ENCODE results near the gene ZEB2. TPM values are rescaled to one million over a fixed set of nuclear protein-coding genes. Genes with fewer than 3 reads are reported as not detected.
A peak's percentile ranks its signal among the peaks of the same experiment; 100 is the strongest.

ZEB2 gene
- total and polyA plus RNA-seq, 2 of the 8 experiments (the other 6 are each of a cell fraction or from before 2014, with no cell fraction given) = 0.38 TPM; not detected in 1

- Histone ChIP-seq H4K91ac (replicated peaks; ENCODE audit: insufficient read length, low read length) (no peak overlapping the region), H4K8ac (ENCODE audit: extremely low read depth, insufficient read depth, low read length) (no peak overlapping the region), H3K56ac (replicated peaks; ENCODE audit: insufficient read length, low read depth, low read length) (no peak overlapping the region), H3K9ac (replicated peaks in 1 of 4; ENCODE audit: extremely low read depth in 1 of 4, low read depth in 3 of 4, low read length in 3 of 4) (no peak overlapping the region), H3K4me2 (ENCODE audit: insufficient read depth in 1 of 2, low read depth in 2 of 2, low read length in 2 of 2) (peak overlapping the region; percentile 75 to 90), H2BK15ac (ENCODE audit: low read length) (no peak overlapping the region), H3K23ac (ENCODE audit: insufficient read length) (no peak overlapping the region), H3K79me2 (ENCODE audit: control insufficient read depth in 1 of 2, insufficient read depth in 2 of 2, low read length in 2 of 2) (no peaks in the 10 kb centered on the region), H4K5ac (ENCODE audit: insufficient read length, low read depth, low read length) (no peak overlapping the region), H3K79me1 (ENCODE audit: low read depth, low read length) (no peaks in the 10 kb centered on the region), H2BK5ac (ENCODE audit: low read depth, low read length) (no peak overlapping the region), H3K18ac (ENCODE audit: extremely low read depth, low read length) (no peak overlapping the region), H3K27ac (ENCODE audit: low read depth, low read length) (no peak overlapping the region), H3K23me2 (ENCODE audit: low read depth, low read length) (peaks cover 12% of the 10 kb centered on the region), H3K14ac (ENCODE audit: insufficient read length) (no peak overlapping the region), H3K27me3 (replicated peaks in 1 of 4; ENCODE audit: control insufficient read depth in 3 of 4, extremely low read depth in 1 of 4, insufficient read depth in 3 of 4, low read length in 3 of 4) (peaks cover 62 to 95% (median 93%) of the 10 kb centered on the region in 4 experiments), H4K20me1 (replicated peaks in 1 of 2; ENCODE audit: control insufficient read depth in 1 of 2, insufficient read depth in 2 of 2, low read length in 2 of 2) (peaks cover 2% of the 10 kb centered on the region in 2 experiments), H2AK5ac (ENCODE audit: low read depth, low read length) (no peak overlapping the region), H3K9me3 (ENCODE audit: insufficient read depth in 2 of 2, low read depth in 1 of 2, low read length in 1 of 2) (no peaks in the 10 kb centered on the region), H2BK12ac (ENCODE audit: low read depth, low read length) (no peak overlapping the region), H3K36me3 (ENCODE audit: control insufficient read depth in 2 of 4, insufficient read depth in 4 of 4, low read length in 3 of 4) (no peaks in the 10 kb centered on the region), H2BK20ac (ENCODE audit: low read length) (no peak overlapping the region), H3K4ac (replicated peaks; ENCODE audit: insufficient read length, low read depth, low read length) (no peak overlapping the region), H2BK120ac (replicated peaks; ENCODE audit: low read depth, low read length) (no peak overlapping the region), H3K4me3 (ENCODE audit: extremely low read depth in 1 of 4, insufficient read depth in 2 of 4, low read depth in 3 of 4, low read length in 4 of 4) (peak overlapping the region; percentile 17 to 77 (median 50); a peak in 6 of 8 replicates), H3K4me1 (replicated peaks in 1 of 4; ENCODE audit: control insufficient read depth in 3 of 4, insufficient read depth in 4 of 4, low read length in 3 of 4) (peaks cover 10 to 33% (median 18%) of the 10 kb centered on the region in 4 experiments; a peak in 6 of 7 replicates), H2AFZ (ENCODE audit: low read length) (no peak overlapping the region)
- POLR2A ChIA-PET (ENCODE audit: partially characterized antibody) = no interaction called here
- CTCF ChIA-PET (ENCODE audit: partially characterized antibody) = no interaction called here
- 0% methylated on average over 27 of the region's 57 CpGs; no CpG with 5 or more reads in 1 of the 2 experiments for WGBS, 2 experiments (ENCODE audit: extremely low coverage in 1 of 2, insufficient coverage in 1 of 2, insufficient read length in 1 of 2, insufficient replicate concordance in 2 of 2, low coverage in 1 of 2, low lambda C conversion rate in 2 of 2, missing lambda C conversion rate in 1 of 2)
- FAIRE-seq (no peak), DNase-seq (ENCODE audit: low read depth in 1 of 2, low spot score in 2 of 2) (peak in 1 of 2 experiments; percentile 70)
- TF ChIP-seq TCF12 (IDR thresholded peaks at IDR 0.05; ENCODE audit: low read depth, low read length) (no peak), GABPA (IDR thresholded peaks at IDR 0.05; ENCODE audit: borderline replicate concordance, insufficient read depth, low read length) (no peak), ATF2 (IDR thresholded peaks at IDR 0.05; ENCODE audit: low read length) (no peak), HDAC2 (IDR thresholded peaks at IDR 0.05; ENCODE audit: borderline replicate concordance in 1 of 2, low read depth in 2 of 2, low read length in 2 of 2) (peak; percentile 31 to 99; a peak in 3 of 4 replicates), TEAD4 (IDR thresholded peaks at IDR 0.05; ENCODE audit: low read depth, low read length) (no peak), USF2 (IDR thresholded peaks at IDR 0.05; ENCODE audit: low read length) (no peak), CBX5 (IDR thresholded peaks at IDR 0.05; ENCODE audit: low read depth, low read length) (no peak), CREB1 (IDR thresholded peaks at IDR 0.05) (no peak), NRF1 (IDR thresholded peaks at IDR 0.05; ENCODE audit: low read depth, low read length) (no peak), SUZ12 (IDR thresholded peaks at IDR 0.05; ENCODE audit: low read length) (peak; percentile 14; the same call in 1 of the 2 replicates)
Observed at GRCh38 chr2:144516411-144516980, 3.4 kb downstream of the ZEB2 start.
